ENCODE results near the gene RHBDL3. TPM values are rescaled to one million over a fixed set of nuclear protein-coding genes. Genes with fewer than 3 reads are reported as not detected.

RHBDL3 gene
- total RNA-seq, 1 experiment from 2014 or later: 12.5 TPM

DNA sequence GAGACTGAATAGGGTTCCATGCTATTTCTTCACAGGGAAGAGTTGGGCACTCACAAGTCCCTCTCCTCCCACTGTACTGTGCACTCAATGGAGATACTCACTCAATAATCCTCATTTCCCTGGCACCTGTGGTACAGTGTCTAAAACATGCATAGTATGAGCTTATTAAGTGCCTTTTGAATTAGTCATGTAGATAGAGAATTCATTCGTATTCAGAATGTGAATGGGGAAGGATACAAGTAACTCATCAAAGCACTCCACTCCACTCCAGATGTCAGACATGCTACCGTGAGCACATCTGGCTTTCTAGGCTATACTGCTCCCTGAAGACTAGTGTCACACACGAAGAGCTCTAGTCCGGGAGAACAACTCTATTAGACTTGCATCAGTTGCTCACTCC lies 70.1 kb downstream of the RHBDL3 start:
- Mint-ChIP-seq H3K9me3 (no peaks in the 10 kb centered on the region), H3K27ac (no peak overlapping the region), H3K4me1 (no peaks in the 10 kb centered on the region), H3K36me3 (ENCODE audit: insufficient read depth in 1 of 3, low read depth in 3 of 3) (peaks cover 10 to 66% (median 65%) of the 10 kb centered on the region in 3 experiments; a peak in 6 of 7 replicates), H3K4me3 (no peak overlapping the region), H3K27me3 (ENCODE audit: low read depth) (no peaks in the 10 kb centered on the region)
- no peaks in the 10 kb centered on the region for H3K4me1 ChIP-seq (ENCODE audit: insufficient read depth, low read length)
- no peak overlapping the region for H3K4ac ChIP-seq (ENCODE audit: low read depth, low read length)
- no peak overlapping the region for H3K18ac ChIP-seq (ENCODE audit: insufficient read length, low read depth, low read length)
- H3K9me3 ChIP-seq (ENCODE audit: control insufficient read depth, low read depth, low read length): no peaks in the 10 kb centered on the region
- H3K23me2 ChIP-seq (ENCODE audit: insufficient read length, low read depth, low read length, poor library complexity, severe bottlenecking): no peaks in the 10 kb centered on the region
- no peak overlapping the region for H4K91ac ChIP-seq (ENCODE audit: insufficient read length, low read depth, low read length)
- no peak overlapping the region for H2BK5ac ChIP-seq (ENCODE audit: insufficient read length, low read length)
- H3K14ac ChIP-seq (ENCODE audit: insufficient read depth, low read length): no peak overlapping the region
- no CpG with 5 or more reads among the region's 4 CpGs for WGBS (ENCODE audit: extremely low coverage, insufficient read length, low lambda C conversion rate)
- no peak overlapping the region for H3K56ac ChIP-seq (ENCODE audit: insufficient read length, low read depth, low read length)
- H2BK12ac ChIP-seq (ENCODE audit: insufficient read length, low read depth, low read length): no peak overlapping the region
- H2AK5ac ChIP-seq (ENCODE audit: insufficient read length, low read length): no peak overlapping the region
- no peaks in the 10 kb centered on the region for H3K79me1 ChIP-seq (ENCODE audit: insufficient read depth, low read depth, low read length, poor library complexity, severe bottlenecking)
- no peak overlapping the region for H3K23ac ChIP-seq (ENCODE audit: insufficient read length, low read depth, low read length)
- H3K4me2 ChIP-seq (ENCODE audit: insufficient read depth, insufficient read length, low read length): no peak overlapping the region
- H4K8ac ChIP-seq (replicated peaks; ENCODE audit: insufficient read length, low read depth, low read length): no peak overlapping the region
- no peak overlapping the region for H4K5ac ChIP-seq (ENCODE audit: insufficient read length, low read depth, low read length)
- no peak overlapping the region for H3K27ac ChIP-seq (ENCODE audit: insufficient read length, low read depth, low read length)
- H2AFZ ChIP-seq (ENCODE audit: low read length): no peak overlapping the region
- TF ChIP-seq, protein P1, sequence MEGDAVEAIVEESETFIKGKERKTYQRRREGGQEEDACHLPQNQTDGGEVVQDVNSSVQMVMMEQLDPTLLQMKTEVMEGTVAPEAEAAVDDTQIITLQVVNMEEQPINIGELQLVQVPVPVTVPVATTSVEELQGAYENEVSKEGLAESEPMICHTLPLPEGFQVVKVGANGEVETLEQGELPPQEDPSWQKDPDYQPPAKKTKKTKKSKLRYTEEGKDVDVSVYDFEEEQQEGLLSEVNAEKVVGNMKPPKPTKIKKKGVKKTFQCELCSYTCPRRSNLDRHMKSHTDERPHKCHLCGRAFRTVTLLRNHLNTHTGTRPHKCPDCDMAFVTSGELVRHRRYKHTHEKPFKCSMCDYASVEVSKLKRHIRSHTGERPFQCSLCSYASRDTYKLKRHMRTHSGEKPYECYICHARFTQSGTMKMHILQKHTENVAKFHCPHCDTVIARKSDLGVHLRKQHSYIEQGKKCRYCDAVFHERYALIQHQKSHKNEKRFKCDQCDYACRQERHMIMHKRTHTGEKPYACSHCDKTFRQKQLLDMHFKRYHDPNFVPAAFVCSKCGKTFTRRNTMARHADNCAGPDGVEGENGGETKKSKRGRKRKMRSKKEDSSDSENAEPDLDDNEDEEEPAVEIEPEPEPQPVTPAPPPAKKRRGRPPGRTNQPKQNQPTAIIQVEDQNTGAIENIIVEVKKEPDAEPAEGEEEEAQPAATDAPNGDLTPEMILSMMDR (conservative IDR thresholded peaks at IDR 0.05): no peak
- no peaks in the 10 kb centered on the region for H3K27me3 ChIP-seq (ENCODE audit: insufficient read depth, low read length)
- H4K20me1 ChIP-seq (ENCODE audit: control insufficient read depth, insufficient read depth, insufficient read length): no peaks in the 10 kb centered on the region
- no peak overlapping the region for H2BK120ac ChIP-seq (ENCODE audit: low read depth, low read length, poor library complexity, severe bottlenecking)
- H3K79me2 ChIP-seq (ENCODE audit: insufficient read depth, low read length): no peaks in the 10 kb centered on the region
- no peak overlapping the region for H3K9ac ChIP-seq (ENCODE audit: extremely low read depth, insufficient read length, low read length)
- no peak for DNase-seq
- H2BK15ac ChIP-seq (ENCODE audit: low read depth, low read length): no peak overlapping the region
- no peak overlapping the region for H3T11ph ChIP-seq (ENCODE audit: low read length)
- H2BK20ac ChIP-seq (ENCODE audit: low read depth, low read length, poor library complexity, severe bottlenecking): no peak overlapping the region
